Neural cell (in vitro differentiated cells): ENCODE results near the gene PARP3.
"Not testable (repeated sequence)": the region's sequence is repeated elsewhere in the genome, so short reads cannot be mapped to it uniquely, and the experiment has no call there.

Experiments
- CTCF ChIP-seq: fragments of 450-650 bp; IDR thresholded peaks from 2 replicates; pipeline ENCODE4 v1.5.1; 2014; ENCODE audit warnings: antibody characterized with exemption, mild to moderate bottlenecking, moderate library complexity; ENCODE audit not compliant: poor library complexity, severe bottlenecking
- EP300 ChIP-seq: fragments of 450-650 bp; conservative IDR thresholded peaks from 2 replicates; pipeline ENCODE4 v1.6.1; 2014; ENCODE audit warnings: antibody characterized with exemption, mild to moderate bottlenecking, moderate library complexity; ENCODE audit not compliant: poor library complexity, severe bottlenecking
- POLR2AphosphoS5 ChIP-seq: IDR thresholded peaks from 2 replicates; pipeline ENCODE4 v1.6.1; 2012
- RAD21 ChIP-seq: fragments of 450-650 bp; conservative IDR thresholded peaks from 2 replicates; pipeline ENCODE4 v1.6.1; 2014; ENCODE audit warnings: antibody characterized with exemption, mild to moderate bottlenecking, moderate library complexity

- not testable (repeated sequence) for TF ChIP-seq CTCF, RAD21, POLR2AphosphoS5, EP300
Observed at GRCh38 chr3:51902361-51902760, 39.8 kb upstream of the PARP3 start.
